GM21576 (cell line): ENCODE data around the gene IL27RA.

Source experiments
- ATAC-seq: cut with Tn5 transposase; IDR thresholded peaks from one replicate; pipeline ENCODE4 v1.9.1; 2021; ENCODE audit warnings: mild to moderate bottlenecking, moderate library complexity; ENCODE audit not compliant: unreplicated experiment

The IL27RA gene

DNA sequence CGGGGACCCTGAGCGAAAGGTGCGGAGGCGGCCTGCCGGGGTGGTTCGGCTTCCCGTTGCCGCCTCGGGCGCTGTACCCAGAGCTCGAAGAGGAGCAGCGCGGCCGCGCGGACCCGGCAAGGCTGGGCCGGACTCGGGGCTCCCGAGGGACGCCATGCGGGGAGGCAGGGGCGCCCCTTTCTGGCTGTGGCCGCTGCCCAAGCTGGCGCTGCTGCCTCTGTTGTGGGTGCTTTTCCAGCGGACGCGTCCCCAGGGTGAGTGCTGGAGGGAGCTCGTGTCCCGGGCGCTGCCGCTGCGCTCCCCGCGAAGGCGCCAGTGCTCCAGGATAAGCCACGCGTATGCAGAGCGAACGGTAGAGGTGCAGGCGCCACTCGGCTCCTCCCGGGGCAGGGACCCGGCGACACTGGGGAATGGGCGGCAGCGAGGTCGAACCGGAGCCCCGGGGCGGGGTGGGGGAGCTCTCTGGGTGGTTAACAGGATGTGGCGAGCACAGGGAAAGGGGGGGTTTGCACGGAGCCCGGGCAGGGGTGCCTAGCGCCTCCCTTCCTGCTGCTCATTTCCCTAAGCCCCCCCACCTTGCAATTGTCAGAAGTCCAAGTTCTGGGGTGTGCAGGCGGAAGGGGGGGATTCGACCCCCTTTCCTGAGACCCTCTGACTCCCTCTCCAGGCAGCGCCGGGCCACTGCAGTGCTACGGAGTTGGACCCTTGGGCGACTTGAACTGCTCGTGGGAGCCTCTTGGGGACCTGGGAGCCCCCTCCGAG is at the start of gene IL27RA:
Gene IL27RA, plus strand, starts transcription at position 44 of the 762 bp plus-strand sequence. Its CDS starts 111 bp downstream, at position 155.
- ATAC-seq = peak; percentile 49

DNA sequence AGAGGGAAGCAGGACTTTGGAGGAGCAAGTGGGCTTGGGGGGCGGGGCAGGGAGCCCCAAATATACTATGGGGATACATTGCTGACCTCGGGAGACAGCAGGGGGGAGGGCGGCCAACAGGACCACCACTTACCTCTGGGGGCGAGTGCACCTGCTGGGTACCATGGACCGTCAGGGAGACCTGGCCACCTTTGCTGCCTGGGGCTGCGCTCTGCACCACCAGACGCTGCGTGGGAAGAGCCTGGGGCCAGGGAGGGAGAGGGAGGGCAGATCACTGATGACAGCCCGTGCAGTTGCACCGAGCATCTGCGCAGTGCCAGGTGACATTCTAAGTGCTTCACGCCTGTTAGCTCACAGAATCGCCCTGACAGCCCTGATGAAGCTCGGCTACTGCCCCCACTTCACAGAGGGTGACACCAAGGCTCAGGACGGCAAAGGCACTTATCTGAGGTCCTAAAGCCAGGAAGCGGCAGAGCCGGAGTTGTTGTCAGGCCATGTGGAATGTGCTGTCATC is 49.5 kb upstream of the IL27RA start:
- ATAC-seq = no peak

DNA sequence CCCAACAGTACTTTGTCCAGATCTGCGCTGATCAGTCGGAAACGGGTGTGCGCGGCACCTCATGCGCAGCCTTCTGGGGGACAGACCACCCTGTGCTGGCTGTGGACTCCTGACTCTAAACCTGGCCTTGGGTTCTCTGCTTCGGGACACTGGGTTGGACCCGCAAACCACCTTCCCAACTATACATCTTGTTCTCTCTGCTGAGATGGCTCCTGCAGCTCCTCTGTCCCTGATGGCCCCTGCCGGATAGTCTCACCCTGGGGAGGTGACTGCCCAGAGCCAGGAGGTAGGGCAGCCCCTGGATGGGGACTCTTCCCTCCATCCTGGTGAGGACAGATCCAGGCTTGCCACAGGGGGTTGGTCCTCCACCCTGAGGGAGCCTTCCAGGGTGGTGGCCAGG is 48.8 kb upstream of the IL27RA start:
- ATAC-seq = no peak

DNA sequence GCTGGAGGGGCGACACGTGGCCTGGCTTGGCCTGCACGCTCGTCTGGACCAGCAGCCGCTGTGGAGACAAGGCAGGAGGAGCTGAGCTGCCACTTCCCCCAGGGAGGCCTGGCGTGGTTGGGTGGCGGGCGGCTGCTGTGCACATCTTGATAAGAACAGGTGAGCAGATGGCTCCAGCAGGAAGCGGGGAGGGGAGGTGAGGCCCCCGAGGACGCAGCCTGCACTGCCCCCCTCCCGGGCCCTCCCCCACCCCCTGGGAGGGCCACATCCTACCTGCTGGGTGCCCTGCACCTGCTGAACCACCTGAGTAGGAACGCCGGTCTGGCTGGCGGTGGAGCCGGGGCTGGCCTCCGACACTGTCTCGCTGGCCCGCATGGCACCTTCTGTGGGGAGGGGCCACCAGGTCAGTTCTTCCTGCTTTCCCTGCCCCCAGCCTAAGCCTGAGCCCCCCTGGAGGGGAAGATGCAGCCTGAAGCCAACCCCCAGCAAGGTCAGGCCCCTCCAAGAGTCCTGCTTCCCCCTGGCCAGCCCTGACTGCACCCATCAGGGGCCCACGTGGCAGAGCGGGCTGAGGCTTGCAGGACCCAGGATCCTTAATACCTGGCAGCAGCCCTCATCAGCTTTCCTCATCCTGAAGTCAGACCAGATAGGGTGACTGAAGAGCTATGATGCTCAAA is 48.2 kb upstream of the IL27RA start:
- ATAC-seq = no peak

DNA sequence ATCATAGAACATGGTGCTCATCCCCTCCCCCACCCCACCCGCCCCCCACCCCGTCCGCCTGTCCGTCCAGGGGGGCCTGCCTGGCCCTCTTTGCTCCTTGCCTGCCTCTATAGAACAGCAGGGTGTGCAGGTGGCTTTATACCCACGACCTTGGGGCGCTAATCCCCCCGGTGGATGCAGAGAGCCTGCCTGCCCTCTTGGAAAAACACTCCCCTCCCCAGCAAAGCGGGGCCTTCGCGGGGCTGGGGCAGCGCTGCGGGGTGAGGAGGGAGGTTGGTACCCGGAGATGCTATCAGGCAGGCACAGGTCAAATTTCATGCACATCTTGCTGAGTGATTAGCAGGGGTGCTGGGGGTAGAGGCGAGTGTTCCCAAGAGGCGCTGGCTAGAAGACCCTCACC is 47.4 kb upstream of the IL27RA start:
- no peak for ATAC-seq

DNA sequence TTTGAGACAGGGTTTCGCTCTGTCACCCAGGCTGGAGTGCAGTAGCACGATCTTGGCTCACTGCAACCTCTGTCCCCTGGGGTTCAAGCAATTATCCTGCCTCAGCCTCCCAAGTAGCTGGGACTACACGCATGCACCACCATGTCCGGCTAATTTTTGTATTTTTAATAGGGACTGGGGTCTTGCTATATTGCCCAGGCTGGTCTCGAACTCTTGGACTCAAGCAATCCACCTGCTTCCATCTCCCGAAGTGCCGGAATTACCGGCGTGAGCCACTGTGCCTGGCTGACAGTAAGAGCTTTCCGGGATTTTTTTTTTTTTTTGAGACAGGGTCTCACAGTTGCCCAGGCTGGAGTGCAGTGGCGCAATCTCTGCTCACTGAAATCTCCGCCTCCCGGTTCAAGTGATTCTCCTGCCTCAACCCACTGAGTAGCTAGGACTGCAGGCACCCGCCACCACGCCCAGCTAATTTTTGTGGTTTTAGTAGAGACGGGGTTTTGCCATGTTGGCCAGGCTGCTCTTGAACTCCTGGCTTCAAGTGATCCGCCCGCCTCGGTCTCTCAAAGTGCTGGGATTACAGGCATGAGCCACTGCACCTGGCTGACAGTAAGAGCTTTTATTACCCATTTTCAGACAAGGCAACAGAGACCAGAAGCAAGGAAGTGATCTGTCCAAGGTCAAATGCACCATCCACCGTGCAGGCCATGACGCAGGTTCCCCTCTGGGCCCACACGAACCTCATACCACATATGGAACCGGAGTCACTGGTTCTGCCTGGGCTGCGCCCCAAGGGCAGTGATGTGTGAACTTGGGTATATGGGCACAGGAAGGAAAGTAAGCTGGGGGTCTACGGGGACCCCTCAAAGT is 46.5 kb upstream of the IL27RA start:
- ATAC-seq = no peak

DNA sequence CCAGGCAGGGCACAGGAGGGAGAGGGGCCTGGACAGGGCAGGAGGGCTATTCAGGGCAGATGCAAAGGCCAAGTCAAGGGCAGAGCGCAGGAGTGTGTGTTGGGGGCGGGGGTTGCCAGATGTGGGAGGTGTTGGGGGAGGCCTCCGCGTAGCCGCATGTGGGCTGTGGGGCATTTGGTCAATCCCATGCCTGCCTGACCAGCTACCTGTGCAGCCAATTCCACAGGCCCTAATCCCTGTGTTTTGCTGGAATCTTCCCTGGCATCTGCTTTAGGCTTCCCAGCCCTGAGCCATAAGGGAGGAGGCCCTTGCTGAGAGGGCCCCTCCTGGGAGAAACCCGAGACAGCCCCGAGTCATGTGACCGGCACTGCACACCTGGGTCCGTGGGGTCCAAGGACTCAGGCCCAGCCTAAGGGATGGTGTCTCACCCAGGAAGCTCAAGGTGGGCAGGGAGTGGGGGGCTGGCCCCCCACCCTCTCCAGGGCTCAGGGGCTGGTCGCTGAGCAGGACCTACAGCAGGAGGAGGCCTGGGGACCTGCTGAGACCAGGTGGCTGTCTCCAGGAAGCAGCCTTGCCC is 45.7 kb upstream of the IL27RA start:
- ATAC-seq = peak; percentile 12

DNA sequence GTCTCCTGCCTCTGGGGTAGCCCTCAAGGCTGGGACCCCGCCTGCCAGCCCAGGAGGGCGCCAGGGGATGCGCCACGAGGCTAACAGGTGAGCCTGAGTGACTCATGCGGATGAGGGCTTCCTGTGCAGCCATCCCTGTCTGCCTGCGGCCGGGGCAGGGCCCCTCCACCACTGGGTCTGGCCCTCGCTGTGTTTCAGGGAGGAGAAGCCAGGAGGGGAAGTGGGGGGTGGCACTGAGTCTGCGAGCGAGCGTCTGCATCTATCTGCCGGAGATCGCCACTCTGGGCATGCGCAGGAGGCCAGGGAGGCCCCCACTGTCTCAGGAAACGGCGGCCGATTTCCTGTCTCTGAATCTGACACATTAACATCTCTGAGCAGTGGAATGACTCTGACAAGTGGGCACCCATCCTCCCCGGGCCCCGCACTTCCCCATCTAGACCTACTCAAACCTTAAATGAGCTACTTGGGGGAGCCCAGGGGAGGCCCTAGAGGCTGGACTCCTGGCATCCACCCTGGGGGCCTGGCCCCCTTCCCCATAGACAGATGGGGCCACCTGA is 45.1 kb upstream of the IL27RA start:
- peak; percentile 68 for ATAC-seq

DNA sequence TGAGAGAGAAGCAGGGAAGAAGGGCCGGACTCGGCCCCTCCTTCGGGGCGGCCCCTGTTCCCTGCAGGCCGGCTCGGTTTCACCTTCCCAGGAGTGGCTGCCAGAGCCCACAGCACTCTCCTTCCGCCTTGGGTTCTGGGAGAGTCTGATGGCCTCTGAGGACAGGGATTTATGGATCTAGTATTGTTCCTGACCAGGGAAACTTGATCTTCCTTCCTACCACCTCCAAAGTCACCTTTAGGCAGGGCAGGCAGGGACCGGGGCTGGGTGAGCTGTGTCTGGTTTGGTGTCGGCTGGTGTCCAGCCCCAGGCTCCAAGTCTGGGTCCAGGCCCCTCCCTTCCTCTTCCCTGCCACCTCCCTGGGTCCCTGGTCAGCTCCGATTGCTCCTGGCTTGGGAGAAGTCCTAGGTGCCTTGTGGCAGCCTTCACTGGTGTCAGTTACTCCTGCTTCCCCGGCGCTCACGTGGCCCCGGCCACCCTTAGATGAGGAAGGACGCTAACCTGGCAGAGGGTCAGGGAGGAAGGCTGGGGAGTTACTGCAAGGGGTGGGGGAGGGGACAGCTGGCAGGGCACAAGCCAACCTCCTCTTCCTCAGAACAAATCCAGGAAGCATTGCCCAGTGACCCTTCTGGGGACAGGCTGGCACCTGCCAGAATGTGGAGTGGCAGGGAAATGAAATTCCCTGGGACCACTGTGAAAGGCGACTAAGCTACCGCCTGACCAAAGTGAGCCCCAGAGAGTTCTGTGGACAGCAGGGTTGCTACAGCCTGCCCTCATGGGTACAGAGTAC is 44.3 kb upstream of the IL27RA start:
- no peak for ATAC-seq

DNA sequence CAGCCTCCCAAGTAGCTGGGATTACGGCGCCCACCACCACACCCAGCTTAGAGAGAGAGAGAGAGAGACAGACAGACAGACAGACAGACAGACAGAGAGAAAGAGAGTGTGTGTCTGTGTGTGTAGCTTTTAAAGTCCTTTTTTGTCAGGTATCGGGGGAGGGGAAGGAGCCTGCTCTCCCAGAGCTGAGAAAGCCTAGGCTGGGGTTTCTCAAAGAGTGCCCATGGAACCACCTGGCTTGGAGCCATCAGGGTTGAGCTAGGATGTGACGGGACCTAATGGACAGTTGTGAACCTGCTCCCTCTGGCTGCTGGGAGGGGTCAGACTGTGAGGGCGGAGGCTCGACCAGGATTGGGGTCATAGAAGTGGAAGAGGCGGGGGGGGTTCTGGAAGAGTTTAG is 42.1 kb upstream of the IL27RA start:
- no peak for ATAC-seq

DNA sequence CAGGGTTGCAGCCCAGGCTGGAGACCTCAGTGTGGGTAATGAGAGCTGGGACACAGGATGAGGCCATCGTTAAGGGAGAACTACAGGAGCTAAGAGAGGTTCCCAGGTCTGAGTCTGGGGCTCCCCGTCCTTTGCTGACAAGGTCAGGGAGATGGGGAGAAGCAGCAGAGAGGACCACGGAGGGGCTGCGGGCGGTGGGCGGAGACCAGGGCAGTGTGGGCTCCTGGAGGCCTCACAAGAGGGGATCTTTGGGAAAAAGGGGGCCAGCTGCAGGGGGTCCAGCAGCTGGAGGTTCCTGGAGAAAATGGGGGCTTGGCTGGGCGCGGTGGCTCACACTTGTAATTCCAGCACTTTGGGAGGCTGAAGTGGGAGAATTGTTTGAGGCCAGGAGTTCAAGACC is 41.5 kb upstream of the IL27RA start:
- ATAC-seq = no peak

DNA sequence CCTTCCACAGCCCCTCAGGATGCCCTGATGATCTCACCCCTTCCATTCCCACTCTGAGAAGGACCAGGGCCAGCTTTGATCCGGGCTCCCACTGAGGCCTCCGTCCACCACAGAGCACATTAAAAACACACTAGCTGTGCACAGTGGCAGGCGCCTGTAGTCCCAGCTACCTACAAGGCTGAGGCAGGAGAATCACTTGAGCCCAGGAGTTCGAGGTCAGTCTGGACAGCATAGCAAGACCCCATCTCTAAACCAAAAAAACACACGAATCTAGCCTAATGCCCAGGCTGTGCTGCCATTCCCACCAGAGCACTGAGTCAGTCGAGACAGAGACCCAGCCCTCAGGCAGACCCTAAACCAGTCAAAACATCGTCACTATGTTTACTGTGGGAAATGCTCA is 39.5 kb upstream of the IL27RA start:
- no peak for ATAC-seq

DNA sequence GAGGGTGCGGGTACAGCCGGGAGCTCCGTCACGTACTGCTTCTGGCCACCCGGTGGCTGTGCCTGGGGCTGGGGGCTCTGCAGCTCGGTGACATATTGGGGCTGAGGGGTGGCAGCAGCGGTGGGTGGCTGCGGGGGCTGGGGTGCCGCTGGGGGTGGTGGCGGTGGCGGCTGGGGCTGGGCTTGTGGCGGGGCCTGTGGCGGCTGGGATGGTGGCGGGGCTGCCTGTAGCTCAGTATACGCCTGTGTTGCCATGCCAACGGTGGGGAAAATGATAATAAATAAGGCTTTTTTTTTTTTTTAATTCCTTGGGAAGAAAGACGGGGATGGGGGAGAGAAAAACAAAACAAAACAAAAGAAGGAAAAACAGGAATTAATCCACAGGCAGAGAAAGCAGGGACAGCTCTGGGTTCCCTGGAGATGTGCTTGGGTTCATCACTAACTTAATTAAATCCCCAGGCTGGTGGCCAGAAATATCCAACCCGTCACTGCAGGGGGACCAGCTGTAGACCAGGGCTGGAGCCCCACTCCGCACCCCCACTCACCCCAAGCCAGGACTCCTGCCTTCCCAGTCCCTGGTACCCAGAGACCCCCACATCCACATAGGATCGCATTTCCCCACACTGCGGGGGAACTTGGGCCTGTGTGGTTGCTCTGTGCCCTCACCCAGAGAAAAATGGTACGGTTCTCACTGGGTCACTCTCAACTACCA is 37.8 kb upstream of the IL27RA start:
- no peak for ATAC-seq

DNA sequence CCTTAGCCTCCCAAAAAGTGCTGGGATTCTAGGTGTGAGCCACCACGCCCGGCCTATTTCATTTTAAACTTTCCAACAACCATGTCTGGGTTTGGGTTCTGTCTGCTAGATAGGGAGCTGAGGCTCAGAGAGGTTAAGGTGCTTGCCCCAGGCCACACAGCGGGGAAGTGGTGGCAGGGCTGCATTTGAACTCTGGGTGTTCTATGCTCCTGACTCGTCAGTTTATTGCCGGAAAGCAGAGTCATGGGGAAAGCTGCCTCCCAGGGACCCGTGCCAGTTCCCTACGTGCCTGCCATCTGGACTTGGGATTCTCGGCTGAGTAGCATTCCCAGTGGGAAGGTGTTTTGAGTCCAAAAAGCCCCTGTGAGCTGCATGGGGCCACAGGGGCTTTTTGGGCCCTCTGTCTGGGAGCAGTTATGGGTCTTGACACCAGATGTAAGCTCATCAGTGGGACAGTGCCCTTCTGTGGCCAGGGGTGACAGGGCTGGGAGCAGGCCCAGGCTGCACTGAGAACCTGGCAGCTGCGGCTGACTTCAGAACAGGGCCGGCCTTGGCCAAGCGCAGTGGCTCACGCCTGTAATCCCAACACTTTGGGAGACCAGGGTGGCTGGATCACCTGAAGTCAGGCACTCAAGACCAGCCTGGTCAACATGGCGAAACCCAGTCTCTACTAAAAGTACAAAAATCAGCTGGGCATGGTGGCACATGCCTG is 36.4 kb upstream of the IL27RA start:
- no peak for ATAC-seq

DNA sequence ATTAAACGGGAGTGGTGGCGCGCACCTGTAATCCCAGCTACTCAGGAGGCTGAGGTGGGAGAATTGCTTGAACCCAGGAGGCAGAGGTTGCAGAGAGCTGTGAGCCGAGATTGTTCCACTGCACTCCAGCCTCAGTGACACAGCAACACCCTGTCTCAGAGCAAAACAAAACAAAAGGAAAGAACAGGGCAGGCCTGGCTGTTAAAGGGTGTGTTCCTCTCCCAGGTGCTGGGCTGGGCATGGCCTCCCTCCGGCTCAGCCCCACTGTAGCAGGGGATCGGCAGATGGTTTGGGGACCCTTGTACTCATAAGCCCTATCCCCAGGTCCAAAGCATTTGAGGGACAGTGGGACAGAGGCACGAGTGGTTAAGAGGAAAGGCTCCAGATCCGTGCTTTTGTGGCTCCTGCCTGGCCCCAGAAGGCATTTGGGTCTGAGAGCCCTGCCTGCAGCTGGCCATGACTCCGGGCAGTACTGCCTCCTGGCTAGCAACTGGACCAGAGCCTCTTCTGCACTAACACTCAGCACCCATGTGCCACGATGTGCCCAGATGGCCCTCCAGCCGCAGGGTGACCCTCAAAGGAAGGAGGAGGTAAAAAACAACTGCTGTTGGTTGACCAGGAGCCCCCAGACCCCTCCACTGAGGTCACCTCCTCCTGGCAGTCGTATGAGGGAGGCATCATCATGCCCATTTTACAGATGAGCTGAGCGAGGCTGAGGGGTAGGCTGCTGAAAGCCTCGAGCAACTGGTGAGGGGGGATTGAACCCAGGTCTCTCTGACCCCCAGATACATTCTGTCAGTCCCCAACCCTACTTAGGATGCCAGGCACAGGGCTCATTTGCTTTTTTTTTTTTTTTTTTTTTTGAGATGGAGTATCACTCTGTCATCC is 35.4 kb upstream of the IL27RA start:
- no peak for ATAC-seq

DNA sequence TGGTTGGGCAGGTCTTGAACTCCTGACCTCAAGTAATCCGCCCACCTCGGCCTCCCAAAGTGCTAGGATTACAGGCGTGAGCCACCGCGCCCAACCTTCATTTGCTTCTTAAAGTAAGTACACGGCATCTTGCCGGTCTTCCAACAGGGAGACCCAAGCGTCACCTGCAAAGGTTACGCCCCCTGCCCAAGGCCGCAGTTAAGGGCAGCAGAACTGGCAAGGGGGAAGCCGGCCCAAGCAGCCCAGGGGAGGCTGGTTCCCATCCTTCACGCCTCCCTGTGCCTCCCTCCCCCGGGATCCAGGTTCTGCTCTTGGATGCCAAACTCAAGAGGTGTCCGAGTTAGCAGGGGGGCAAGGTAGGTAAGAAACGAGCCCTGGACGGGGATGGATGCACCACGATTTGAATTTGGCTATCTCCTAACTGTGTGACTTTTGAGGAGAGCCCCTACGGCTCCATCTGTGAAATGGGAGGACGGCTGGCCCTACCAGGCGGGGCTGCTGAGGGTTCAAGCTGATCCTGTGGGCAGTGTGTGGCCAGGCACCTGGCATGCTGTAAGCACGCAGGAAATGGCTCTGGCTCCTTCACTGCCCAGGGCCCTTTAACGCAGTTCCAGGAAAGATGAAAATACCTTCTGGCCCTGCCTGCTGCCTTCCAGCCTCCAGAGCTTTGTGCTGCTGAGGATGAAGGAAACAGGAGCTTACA is 34.5 kb upstream of the IL27RA start:
- ATAC-seq = no peak

DNA sequence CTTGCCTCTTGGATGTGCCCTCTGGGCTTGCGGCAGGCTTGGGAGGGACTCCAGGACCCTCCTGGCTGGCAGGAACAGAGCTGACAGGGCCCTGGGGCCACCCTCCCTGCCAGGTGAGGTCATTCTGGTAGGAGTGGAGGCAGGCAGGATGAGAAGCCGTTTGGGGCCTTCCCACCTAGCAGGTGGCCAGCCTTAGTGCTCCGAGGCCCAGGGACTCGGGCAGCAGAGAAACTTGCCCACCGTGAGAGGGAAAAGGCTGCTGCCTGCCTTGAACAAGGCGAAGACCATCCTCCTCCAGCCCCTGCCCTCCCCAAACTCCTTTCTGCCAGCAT is 34.0 kb upstream of the IL27RA start:
- no peak for ATAC-seq
